Loucy (cell line): Measurements from ENCODE around the gene RASA1.

ENCODE experiments used
- H2AFZ ChIP-seq: fragments of 200-600 bp; sonication (generic); 2 replicates; pipeline ENCODE4 v1.6.0; 2016; ENCODE audit warnings: antibody characterized with exemption, mild to moderate bottlenecking, low read length, moderate library complexity
- H3F3A ChIP-seq: fragments of 200-600 bp; 2 replicates; pipeline ENCODE4 v1.6.0; 2016; ENCODE audit warnings: antibody characterized with exemption, low read depth, mild to moderate bottlenecking
- H3K27me3 ChIP-seq: fragments of 200-600 bp; sonication (generic); 2 replicates; pipeline ENCODE4 v1.6.1; 2014; ENCODE audit warnings: low read length, mild to moderate bottlenecking; ENCODE audit not compliant: insufficient read depth, poor library complexity, severe bottlenecking
- H3K36me3 ChIP-seq: fragments of 200-600 bp; sonication (generic); 2 replicates; pipeline ENCODE4 v1.6.1; 2016; ENCODE audit warnings: low read length; ENCODE audit not compliant: insufficient read depth
- H3K4me1 ChIP-seq: fragments of 200-600 bp; sonication (generic); 2 replicates; pipeline ENCODE4 v1.5.1; 2014; ENCODE audit warnings: low read length, mild to moderate bottlenecking; ENCODE audit not compliant: insufficient read depth, poor library complexity, severe bottlenecking
- H3K4me2 ChIP-seq: fragments of 200-600 bp; sonication (generic); 2 replicates; pipeline ENCODE4 v1.6.0; 2014; ENCODE audit warnings: antibody characterized with exemption, low read length, low read depth, mild to moderate bottlenecking; ENCODE audit not compliant: poor library complexity, severe bottlenecking
- H3K4me3 ChIP-seq: fragments of 200-600 bp; sonication (generic); 2 replicates; pipeline ENCODE4 v1.5.1; 2014; ENCODE audit warnings: low read length, mild to moderate bottlenecking, mixed read lengths; ENCODE audit not compliant: poor library complexity, severe bottlenecking
- H3K79me2 ChIP-seq: fragments of 200-600 bp; sonication (generic); 2 replicates; pipeline ENCODE4 v1.6.1; 2014; ENCODE audit warnings: low read length; ENCODE audit not compliant: insufficient read depth
- H3K9ac ChIP-seq: fragments of 200-600 bp; sonication (generic); 2 replicates; pipeline ENCODE4 v1.6.0; 2014; ENCODE audit warnings: mild to moderate bottlenecking, low read depth, low read length, moderate library complexity; ENCODE audit not compliant: poor library complexity, severe bottlenecking
- H3K9me2 ChIP-seq: fragments of 200-600 bp; sonication (generic); replicated peaks from 2 replicates; pipeline ENCODE4 v1.6.1; 2016; ENCODE audit warnings: low read depth, low read length, mixed read lengths
- H3K9me3 ChIP-seq: fragments of 200-600 bp; sonication (generic); 2 replicates; pipeline ENCODE4 v1.6.1; 2014; ENCODE audit warnings: mild to moderate bottlenecking, antibody characterized with exemption, low read length, low read depth; ENCODE audit not compliant: insufficient read depth
- H4K20me1 ChIP-seq: fragments of 200-600 bp; sonication (generic); 2 replicates; pipeline ENCODE4 v1.6.0; 2014; ENCODE audit warnings: antibody characterized with exemption, low read length, mild to moderate bottlenecking; ENCODE audit not compliant: insufficient read depth, poor library complexity, severe bottlenecking
- EZH2phosphoT487 ChIP-seq: fragments of 200-600 bp; IDR thresholded peaks from 2 replicates; pipeline ENCODE4 v1.6.1; 2018; ENCODE audit warnings: antibody characterized with exemption, mild to moderate bottlenecking, moderate library complexity, borderline replicate concordance
- TF ChIP-seq, protein P1 (sequence below): fragments of 200-600 bp; sonication (generic); conservative IDR thresholded peaks from 2 replicates; pipeline ENCODE4 v1.5.1; 2014; ENCODE audit warnings: mild to moderate bottlenecking, antibody characterized with exemption, low read length

The RASA1 gene

DNA sequence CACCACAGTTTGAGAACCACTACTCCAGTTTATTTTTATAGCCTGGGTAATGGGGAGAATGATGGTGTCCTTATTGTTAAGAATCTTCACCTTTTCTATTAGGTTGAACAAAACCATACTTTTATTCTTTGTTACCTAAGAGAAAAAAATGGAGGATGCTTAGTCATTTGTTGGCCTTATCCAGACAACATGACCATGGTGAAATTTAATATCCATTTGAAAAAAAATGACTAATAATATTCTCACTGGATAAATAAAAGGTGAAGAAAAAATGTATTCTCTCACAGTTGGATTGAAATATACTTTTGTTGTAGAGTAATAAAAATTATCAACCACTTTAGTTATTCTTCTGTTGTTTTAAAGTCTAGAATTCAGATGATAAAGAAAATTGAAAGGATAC, 150.8 kb downstream of the RASA1 start:
- Histone ChIP-seq H4K20me1 (no peaks in the 10 kb centered on the region), H3K79me2 (no peaks in the 10 kb centered on the region)

DNA sequence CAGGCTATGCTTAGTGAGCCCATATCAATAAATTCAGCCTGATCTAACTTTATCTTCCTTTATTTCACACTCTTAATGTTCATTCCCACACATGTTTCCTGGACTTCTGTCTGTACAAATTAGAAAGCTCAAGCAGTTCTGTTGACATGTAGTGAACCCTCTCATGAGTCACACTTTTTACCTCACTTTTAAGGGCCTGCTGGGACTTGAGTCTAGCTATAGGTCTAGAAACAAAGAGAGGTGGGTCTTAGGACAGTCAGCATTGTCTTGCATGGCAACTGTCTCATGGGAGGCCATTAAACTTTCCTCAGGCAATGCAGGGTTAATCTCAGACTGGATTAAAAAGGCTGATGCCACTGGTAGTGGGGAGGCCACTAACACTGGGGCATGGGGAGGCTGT, 153.6 kb downstream of the RASA1 start:
- Histone ChIP-seq H3F3A (no peaks in the 10 kb centered on the region), H3K9me2 (no peaks in the 10 kb centered on the region), H3K4me2 (no peak overlapping the region), H2AFZ (no peak overlapping the region), H4K20me1 (no peaks in the 10 kb centered on the region), H3K36me3 (no peaks in the 10 kb centered on the region), H3K27me3 (no peaks in the 10 kb centered on the region), H3K4me3 (no peak overlapping the region), H3K79me2 (no peaks in the 10 kb centered on the region), H3K4me1 (peaks cover 3% of the 10 kb centered on the region), H3K9ac (no peak overlapping the region), H3K9me3 (no peaks in the 10 kb centered on the region)
- TF ChIP-seq, protein P1, sequence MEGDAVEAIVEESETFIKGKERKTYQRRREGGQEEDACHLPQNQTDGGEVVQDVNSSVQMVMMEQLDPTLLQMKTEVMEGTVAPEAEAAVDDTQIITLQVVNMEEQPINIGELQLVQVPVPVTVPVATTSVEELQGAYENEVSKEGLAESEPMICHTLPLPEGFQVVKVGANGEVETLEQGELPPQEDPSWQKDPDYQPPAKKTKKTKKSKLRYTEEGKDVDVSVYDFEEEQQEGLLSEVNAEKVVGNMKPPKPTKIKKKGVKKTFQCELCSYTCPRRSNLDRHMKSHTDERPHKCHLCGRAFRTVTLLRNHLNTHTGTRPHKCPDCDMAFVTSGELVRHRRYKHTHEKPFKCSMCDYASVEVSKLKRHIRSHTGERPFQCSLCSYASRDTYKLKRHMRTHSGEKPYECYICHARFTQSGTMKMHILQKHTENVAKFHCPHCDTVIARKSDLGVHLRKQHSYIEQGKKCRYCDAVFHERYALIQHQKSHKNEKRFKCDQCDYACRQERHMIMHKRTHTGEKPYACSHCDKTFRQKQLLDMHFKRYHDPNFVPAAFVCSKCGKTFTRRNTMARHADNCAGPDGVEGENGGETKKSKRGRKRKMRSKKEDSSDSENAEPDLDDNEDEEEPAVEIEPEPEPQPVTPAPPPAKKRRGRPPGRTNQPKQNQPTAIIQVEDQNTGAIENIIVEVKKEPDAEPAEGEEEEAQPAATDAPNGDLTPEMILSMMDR, result no peak
- TF ChIP-seq EZH2phosphoT487, result no peak

More for the DNA sequence above, 150.8 kb downstream of the RASA1 start:
- no peaks in the 10 kb centered on the region for H3K36me3 ChIP-seq
- no peak overlapping the region for H3K9ac ChIP-seq
- no peak overlapping the region for H3K4me3 ChIP-seq
- no peak for TF ChIP-seq EZH2phosphoT487
- TF ChIP-seq, protein P1, result no peak
- H3K4me1 ChIP-seq, result peaks cover 4% of the 10 kb centered on the region
- H3F3A ChIP-seq, result no peaks in the 10 kb centered on the region
- H3K27me3 ChIP-seq, result no peaks in the 10 kb centered on the region
- no peak overlapping the region for H2AFZ ChIP-seq
- H3K4me2 ChIP-seq, result no peak overlapping the region
- no peaks in the 10 kb centered on the region for H3K9me3 ChIP-seq
- no peaks in the 10 kb centered on the region for H3K9me2 ChIP-seq

DNA sequence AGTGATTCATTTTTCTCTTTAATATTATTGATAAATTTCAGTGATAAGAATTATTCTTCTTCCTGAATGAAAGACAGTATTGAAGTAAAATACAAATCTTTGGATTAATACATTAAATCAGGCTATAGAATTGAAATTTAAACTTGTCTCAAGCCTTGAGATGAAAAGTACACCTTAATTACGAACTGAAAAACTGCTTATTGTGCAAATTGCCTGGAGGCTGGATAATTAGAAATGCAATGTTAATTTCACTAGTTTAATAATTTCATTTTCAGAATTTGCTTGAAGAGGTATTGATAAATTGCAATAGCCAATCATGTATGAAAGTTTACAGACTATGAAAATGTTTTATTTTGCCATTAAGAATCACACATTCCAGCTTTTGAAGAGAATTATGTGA, 156.1 kb downstream of the RASA1 start:
- Histone ChIP-seq H2AFZ (no peak overlapping the region), H3K9ac (no peak overlapping the region), H3K4me3 (no peak overlapping the region), H4K20me1 (no peaks in the 10 kb centered on the region), H3K4me2 (no peak overlapping the region), H3F3A (no peaks in the 10 kb centered on the region), H3K9me2 (no peaks in the 10 kb centered on the region), H3K9me3 (no peaks in the 10 kb centered on the region), H3K79me2 (no peaks in the 10 kb centered on the region), H3K36me3 (no peaks in the 10 kb centered on the region), H3K27me3 (no peaks in the 10 kb centered on the region), H3K4me1 (peaks cover 3% of the 10 kb centered on the region)
- TF ChIP-seq EZH2phosphoT487, result no peak
- TF ChIP-seq, protein P1, result no peak
